Smooth muscle cell (in vitro differentiated cells): ENCODE results near the gene SNAPC3. TPM values are rescaled to one million over a fixed set of nuclear protein-coding genes. Genes with fewer than 3 reads are reported as not detected.
A peak's percentile ranks its signal among the peaks of the same experiment; 100 is the strongest.

Source experiments
- DNase-seq: peaks from one replicate; lab custom pipeline; 2025; ENCODE audit not compliant: unreplicated experiment; lab: John Stamatoyannopoulos, UW
- H2AFZ ChIP-seq: fragments of 200-600 bp; sonication (generic); 2 replicates; pipeline ENCODE4 v1.6.0; 2016; ENCODE audit warnings: antibody characterized with exemption, low read depth, mild to moderate bottlenecking
- H3F3A ChIP-seq: fragments of 200-600 bp; sonication (generic); 2 replicates; pipeline ENCODE4 v1.6.0; 2017; ENCODE audit warnings: antibody characterized with exemption, low read depth
- H3K27ac ChIP-seq: fragments of 200-600 bp; sonication (generic); 2 replicates; pipeline ENCODE4 v1.5.1; 2016; ENCODE audit warnings: low read depth, mild to moderate bottlenecking
- H3K27me3 ChIP-seq: fragments of 200-600 bp; sonication (generic); 2 replicates; pipeline ENCODE4 v1.6.1; 2016; ENCODE audit warnings: low read depth, mild to moderate bottlenecking
- H3K36me3 ChIP-seq: fragments of 200-600 bp; sonication (generic); 2 replicates; pipeline ENCODE4 v1.5.1; 2016; ENCODE audit warnings: low read depth
- H3K4me1 ChIP-seq: fragments of 200-600 bp; sonication (generic); 2 replicates; pipeline ENCODE4 v1.5.1; 2016; ENCODE audit warnings: low read depth
- H3K4me2 ChIP-seq: fragments of 200-600 bp; sonication (generic); 2 replicates; pipeline ENCODE4 v1.6.0; 2016; ENCODE audit warnings: mild to moderate bottlenecking
- H3K4me3 ChIP-seq: fragments of 200-600 bp; sonication (generic); 2 replicates; pipeline ENCODE4 v1.5.1; 2016; ENCODE audit warnings: mild to moderate bottlenecking
- H3K79me2 ChIP-seq: fragments of 200-600 bp; sonication (generic); 2 replicates; pipeline ENCODE4 v1.6.0; 2016; ENCODE audit warnings: low read depth, mild to moderate bottlenecking
- H3K9ac ChIP-seq: fragments of 200-600 bp; sonication (generic); 2 replicates; pipeline ENCODE4 v1.6.0; 2016; ENCODE audit warnings: low read depth
- H3K9me3 ChIP-seq: fragments of 200-600 bp; sonication (generic); replicated peaks from 2 replicates; pipeline ENCODE4 v1.5.1; 2016; ENCODE audit warnings: low read depth
- H4K20me1 ChIP-seq: fragments of 200-600 bp; sonication (generic); 2 replicates; pipeline ENCODE4 v1.6.0; 2016; ENCODE audit warnings: low read depth
- WGBS: methylation state at CpG from one replicate; pipeline ENCODE4 v1.1.7; 2016; ENCODE audit warnings: low lambda C conversion rate; 5-methylcytosine and 5-hydroxymethylcytosine counted together
- polyA plus RNA-seq: library from polyadenylated mRNA; unstranded; fragments of >200 nt; fragmentation: Nextera tagmentation; extraction: Ambion mirVana; gene quantifications from 2 replicates; pipeline ENCODE4 v1.2.1, GENCODE V29; 2016
- total RNA-seq: library from RNA; depleted of rRNA; stranded (reverse); fragments of >200 nt; gene quantifications from 2 replicates; pipeline ENCODE4 v1.2.3, GENCODE V29; 2014
- TF ChIP-seq, protein P1 (sequence below): fragments of 200-600 bp; sonication (generic); IDR thresholded peaks from 2 replicates; pipeline ENCODE4 v1.5.1; 2017; ENCODE audit warnings: borderline replicate concordance, mild to moderate bottlenecking, antibody characterized with exemption; ENCODE audit not compliant: insufficient read depth, poor library complexity, severe bottlenecking

SNAPC3 gene
- 53.7 and 58.5 TPM in 2 replicates for total RNA-seq
- polyA plus RNA-seq = 25.0 and 25.5 TPM in 2 replicates

DNA sequence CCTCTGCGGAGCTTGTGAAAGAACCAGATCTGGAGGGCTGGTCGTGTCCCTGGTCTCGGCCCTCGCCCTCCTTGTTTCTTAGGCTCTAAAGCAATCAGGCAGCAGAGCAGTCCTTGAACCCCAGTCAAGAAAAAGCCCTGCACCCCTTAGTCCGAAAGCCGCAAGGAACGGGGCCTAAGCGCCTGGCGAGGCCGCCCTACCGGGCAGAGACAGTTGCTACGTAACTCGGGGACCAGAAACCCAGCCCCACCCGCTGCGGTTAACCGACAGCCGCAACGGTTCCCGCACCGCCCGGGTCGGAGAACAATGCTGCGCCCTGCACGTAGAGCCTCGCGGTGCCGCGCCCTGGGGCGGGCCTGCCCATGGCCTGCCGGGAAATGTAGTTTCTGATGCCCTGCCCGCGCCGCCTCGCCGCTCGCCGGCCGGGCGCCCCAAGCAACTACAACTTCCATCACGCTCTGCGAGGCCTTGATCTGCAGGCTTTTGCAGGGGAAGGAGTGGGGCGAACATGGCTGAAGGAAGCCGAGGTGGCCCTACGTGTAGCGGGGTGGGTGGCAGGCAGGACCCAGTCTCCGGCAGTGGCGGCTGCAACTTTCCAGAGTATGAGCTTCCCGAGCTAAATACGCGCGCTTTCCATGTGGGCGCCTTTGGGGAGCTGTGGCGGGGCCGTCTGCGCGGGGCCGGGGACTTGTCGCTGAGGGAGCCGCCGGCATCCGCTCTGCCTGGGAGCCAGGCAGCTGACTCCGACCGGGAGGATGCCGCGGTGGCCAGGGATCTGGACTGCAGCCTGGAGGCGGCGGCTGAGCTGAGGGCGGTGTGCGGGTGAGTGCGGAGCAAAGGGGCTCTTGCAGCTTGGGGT is at the start of gene SNAPC3:
TSS of gene SNAPC3 (plus strand) at position 505 of the 859 bp plus-strand sequence. CDS start at position 509, 4 bp downstream.
- peak within 1 kb of the TSS; percentile 47 for H3K27ac ChIP-seq
- H3K79me2 ChIP-seq = peaks cover 49% of the 10 kb centered on the region
- peak; percentile 59 for DNase-seq
- peak within 1 kb of the TSS; percentile 69 for H3K9ac ChIP-seq
- H3K36me3 ChIP-seq = peaks cover 3% of the 10 kb centered on the region
- peak within 1 kb of the TSS; percentile 89 for H3K4me3 ChIP-seq
- H3K27me3 ChIP-seq = no peaks in the 10 kb centered on the region
- H3K9me3 ChIP-seq = no peaks in the 10 kb centered on the region
- TF ChIP-seq, protein P1, sequence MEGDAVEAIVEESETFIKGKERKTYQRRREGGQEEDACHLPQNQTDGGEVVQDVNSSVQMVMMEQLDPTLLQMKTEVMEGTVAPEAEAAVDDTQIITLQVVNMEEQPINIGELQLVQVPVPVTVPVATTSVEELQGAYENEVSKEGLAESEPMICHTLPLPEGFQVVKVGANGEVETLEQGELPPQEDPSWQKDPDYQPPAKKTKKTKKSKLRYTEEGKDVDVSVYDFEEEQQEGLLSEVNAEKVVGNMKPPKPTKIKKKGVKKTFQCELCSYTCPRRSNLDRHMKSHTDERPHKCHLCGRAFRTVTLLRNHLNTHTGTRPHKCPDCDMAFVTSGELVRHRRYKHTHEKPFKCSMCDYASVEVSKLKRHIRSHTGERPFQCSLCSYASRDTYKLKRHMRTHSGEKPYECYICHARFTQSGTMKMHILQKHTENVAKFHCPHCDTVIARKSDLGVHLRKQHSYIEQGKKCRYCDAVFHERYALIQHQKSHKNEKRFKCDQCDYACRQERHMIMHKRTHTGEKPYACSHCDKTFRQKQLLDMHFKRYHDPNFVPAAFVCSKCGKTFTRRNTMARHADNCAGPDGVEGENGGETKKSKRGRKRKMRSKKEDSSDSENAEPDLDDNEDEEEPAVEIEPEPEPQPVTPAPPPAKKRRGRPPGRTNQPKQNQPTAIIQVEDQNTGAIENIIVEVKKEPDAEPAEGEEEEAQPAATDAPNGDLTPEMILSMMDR = no peak
- peaks cover 35% of the 10 kb centered on the region for H4K20me1 ChIP-seq
- peaks cover 14% of the 10 kb centered on the region for H3K4me1 ChIP-seq
- 1% methylated on average over 66 of the region's 70 CpGs for WGBS
- H2AFZ ChIP-seq = peak within 1 kb of the TSS; percentile 94
- H3F3A ChIP-seq = no peaks in the 10 kb centered on the region
- H3K4me2 ChIP-seq = peak within 1 kb of the TSS; percentile 86

- 55% methylated on average over 2 of the region's 2 CpGs for WGBS
- Histone ChIP-seq H3K79me2 (no peaks in the 10 kb centered on the region), H3K9me3 (no peaks in the 10 kb centered on the region), H3K27me3 (no peaks in the 10 kb centered on the region), H3F3A (peaks cover 6% of the 10 kb centered on the region), H3K27ac (peak overlapping the region; percentile 69), H3K9ac (no peak overlapping the region), H3K4me3 (no peak overlapping the region), H3K36me3 (no peaks in the 10 kb centered on the region), H3K4me1 (peaks cover 5% of the 10 kb centered on the region), H3K4me2 (no peak overlapping the region), H4K20me1 (no peaks in the 10 kb centered on the region), H2AFZ (peak overlapping the region; percentile 80)
- TF ChIP-seq, protein P1 = no peak
- no peak for DNase-seq
Measured at GRCh38 chr9:15373881-15374280, 48.8 kb upstream of the SNAPC3 start.

DNA sequence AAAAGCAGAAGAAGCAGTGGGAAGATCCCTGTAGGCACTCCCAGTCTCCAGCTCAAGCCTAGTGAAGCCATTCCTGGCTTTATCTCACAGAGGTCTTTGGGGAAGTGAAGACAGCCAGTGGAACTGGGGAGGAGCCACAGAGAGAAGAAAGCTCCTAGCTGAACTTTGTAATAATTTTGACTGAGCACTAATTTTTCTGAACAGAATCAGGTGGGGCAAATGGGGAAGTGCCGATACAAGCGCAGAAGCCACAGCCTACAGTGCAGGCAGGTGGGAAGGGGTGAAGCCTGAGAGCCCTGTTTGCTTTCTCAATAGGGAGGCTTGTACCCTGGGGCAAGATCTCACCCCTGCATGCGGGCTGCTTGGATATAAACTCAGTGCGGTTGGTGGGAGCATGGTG is 48.4 kb upstream of the SNAPC3 start:
- no peaks in the 10 kb centered on the region for H3K36me3 ChIP-seq
- peak overlapping the region; percentile 69 for H3K27ac ChIP-seq
- 94% methylated on average over 4 of the region's 4 CpGs for WGBS

More for the DNA sequence above, 48.4 kb upstream of the SNAPC3 start:
- no peak for DNase-seq
- H3K9me3 ChIP-seq = no peaks in the 10 kb centered on the region
- H3K4me2 ChIP-seq = no peak overlapping the region
- no peaks in the 10 kb centered on the region for H3K27me3 ChIP-seq
- TF ChIP-seq, protein P1 = no peak
- peak overlapping the region; percentile 80 for H2AFZ ChIP-seq
- no peak overlapping the region for H3K9ac ChIP-seq
- no peaks in the 10 kb centered on the region for H4K20me1 ChIP-seq
- H3K79me2 ChIP-seq = no peaks in the 10 kb centered on the region
- peaks cover 6% of the 10 kb centered on the region for H3F3A ChIP-seq
- H3K4me1 ChIP-seq = peaks cover 5% of the 10 kb centered on the region
- H3K4me3 ChIP-seq = no peak overlapping the region
